Germinal center (tissue), 1 donor: ENCODE measurements around the gene ELOVL6.
"Not testable (repeated sequence)": the region's sequence is repeated elsewhere in the genome, so short reads cannot be mapped to it uniquely, and the experiment has no call there.

ENCODE experiments used
- DNase-seq: peaks from one replicate; pipeline ENCODE4 v3.0.0; 2012; ENCODE audit warnings: mixed read lengths, low spot score

Gene ELOVL6

DNA sequence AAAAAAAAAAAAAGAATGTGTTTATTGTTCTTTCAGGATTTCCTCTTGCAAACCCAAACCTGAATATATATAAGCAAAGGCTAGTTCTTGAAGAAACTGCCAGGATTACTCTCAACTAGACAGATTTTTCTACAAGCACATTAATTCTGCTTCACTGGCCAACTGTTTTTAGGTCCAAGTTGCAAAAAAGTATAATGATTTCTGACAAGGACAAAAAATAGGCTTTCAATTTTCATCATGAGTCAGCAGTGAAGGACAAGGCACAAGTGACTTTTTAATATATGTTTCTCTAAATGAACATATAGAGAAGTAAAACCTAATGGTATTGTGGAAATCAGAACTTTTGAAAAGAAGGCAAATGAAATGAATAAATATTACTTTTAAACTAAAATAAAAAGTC is 73.7 kb downstream of the ELOVL6 start:
- no peak for DNase-seq

DNA sequence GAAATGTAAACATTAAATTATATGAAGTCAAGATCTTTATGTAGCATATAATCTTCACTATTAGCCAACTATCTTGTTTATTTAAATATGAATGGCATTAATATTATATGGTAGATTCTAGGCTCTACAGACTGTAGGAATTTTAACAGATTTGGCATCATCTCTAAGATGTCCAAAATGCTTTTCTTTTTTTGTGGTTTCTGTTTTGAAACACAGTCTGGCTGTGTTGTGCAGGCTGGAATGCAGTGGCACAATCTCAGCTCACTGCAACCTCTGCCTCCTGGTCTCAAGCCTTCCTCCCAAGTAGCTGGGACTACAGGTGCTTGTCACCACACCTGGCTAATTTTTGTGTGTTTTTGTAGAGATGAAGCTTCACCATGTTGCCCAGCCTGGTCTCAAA is 76.2 kb downstream of the ELOVL6 start:
- no peak for DNase-seq

- DNase-seq: no peak
Measured at GRCh38 chr4:110120506-110120905, 77.9 kb downstream of the ELOVL6 start.

- no peak for DNase-seq
Measured at GRCh38 chr4:110119880-110120279, 78.5 kb downstream of the ELOVL6 start.

DNA sequence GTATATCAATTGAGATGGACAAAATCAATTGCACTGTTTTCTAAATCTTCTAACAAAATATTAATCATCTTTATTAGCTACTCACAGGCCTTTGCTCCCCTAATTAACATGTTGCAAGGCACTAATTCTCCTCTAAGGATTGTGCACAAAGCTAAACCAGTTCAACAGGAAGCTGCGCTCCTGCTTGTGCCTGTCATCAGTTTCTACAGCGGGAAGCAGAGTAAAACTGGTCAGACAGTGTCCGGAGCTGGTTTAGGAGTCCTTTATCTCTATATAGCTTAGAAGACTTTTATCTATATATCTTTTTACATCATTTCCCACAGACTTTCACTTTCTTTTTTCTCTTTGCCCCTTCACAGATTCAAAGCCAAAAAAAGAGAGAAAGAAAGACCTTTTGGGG is 79.1 kb downstream of the ELOVL6 start:
- DNase-seq: no peak

- DNase-seq: no peak
Measured at GRCh38 chr4:110112056-110112455, 86.4 kb downstream of the ELOVL6 start.

DNA sequence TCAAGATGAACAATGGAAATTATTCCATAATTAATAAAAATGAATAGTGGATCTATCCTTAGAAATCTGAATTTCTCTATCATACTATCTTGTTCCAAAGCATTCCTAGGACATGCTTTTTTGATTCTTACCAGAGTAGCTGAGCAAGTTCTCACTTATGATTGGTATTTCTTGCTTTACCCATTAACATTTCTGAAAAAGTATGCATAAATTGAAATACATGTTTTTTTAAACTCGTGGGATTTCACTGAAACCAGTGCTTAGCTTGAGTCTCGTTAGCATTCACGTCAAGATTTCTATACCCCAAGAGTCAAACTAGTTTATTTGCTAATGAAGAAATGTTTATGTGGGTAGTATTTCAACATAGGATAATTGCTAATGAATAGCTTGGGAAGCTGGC is 89.0 kb downstream of the ELOVL6 start:
- no peak for DNase-seq

GRCh38 chr4:110108960-110109359 is 89.5 kb downstream of the ELOVL6 start:
- no peak for DNase-seq

DNA sequence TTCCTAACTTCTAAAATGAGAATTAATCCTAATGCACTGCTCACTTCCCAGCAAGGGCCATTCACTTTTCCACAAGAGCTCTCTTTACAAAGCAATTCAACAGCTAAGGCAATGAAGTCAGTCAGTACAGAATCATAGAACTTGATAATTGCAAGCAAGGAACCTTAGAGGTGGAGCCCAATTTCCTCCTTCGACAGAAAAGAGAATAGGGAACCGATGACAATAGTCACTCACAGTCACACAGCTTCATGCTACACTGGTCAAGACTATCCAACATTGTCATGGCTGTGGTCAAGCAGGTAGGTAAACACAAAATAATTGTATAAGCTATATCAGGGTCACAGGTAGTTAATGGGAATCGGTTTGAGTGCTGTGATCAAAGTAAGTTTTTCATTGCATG is 90.0 kb downstream of the ELOVL6 start:
- DNase-seq: no peak

DNA sequence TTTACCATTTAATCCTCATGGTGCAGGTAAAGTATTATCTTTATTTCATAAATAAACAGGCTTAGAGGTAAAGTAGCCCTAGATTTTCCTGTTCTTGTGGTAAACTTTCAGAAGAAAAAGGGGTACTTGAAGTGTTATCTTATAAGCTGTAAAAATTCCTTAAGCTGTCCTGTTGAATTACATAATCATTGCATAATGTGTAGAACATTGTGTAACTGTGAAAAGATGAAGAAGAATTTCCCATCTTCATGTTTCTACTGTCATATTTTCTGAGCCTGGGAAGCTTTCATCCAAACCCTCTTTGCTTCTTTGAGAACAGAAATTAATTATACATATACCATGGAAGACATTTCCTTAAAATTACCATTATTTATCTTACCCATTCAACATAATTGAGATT is 90.5 kb downstream of the ELOVL6 start:
- DNase-seq: no peak

DNA sequence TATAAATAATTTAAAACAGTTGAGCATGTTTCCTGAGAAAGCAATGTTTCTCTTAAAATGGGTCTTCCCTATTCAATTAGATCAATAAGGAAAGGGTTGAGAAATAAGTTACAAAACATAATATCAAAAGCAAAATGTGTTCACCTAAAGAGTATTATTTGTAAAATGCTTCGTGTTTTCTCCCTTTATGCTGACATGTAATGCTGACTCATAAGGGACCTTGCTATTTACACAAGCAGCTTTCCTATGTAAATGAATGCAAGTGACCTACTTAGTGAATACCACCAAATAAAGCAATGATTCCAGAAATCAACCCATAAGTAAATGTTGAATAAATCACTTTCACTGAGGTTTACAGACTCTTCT is 91.5 kb downstream of the ELOVL6 start:
- DNase-seq: no peak

- DNase-seq: no peak
Measured at GRCh38 chr4:110104661-110105060, 93.8 kb downstream of the ELOVL6 start.

DNA sequence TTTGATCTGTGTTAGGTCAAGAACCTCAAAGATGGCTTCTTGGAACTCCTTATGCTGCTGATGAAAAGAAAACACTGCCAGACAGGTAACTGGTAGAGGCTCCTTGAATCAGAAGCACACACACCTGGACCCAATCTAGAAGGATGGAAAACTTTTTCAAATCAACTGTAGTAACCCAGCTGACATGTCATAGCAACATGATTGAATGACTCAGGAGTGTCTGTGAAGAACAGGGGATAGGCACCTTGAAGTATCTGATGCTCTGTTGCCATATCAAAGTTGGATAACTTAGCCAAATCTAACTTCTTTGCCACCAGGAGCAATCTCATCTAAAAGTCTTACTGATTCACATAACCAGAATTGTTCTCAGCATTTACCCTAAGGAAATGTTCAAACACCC is 98.8 kb downstream of the ELOVL6 start:
- no peak for DNase-seq

- DNase-seq: no peak
Measured at GRCh38 chr4:110096405-110096804, 102.0 kb downstream of the ELOVL6 start.

- DNase-seq: no peak
Measured at GRCh38 chr4:110092646-110093045, 105.8 kb downstream of the ELOVL6 start.

DNA sequence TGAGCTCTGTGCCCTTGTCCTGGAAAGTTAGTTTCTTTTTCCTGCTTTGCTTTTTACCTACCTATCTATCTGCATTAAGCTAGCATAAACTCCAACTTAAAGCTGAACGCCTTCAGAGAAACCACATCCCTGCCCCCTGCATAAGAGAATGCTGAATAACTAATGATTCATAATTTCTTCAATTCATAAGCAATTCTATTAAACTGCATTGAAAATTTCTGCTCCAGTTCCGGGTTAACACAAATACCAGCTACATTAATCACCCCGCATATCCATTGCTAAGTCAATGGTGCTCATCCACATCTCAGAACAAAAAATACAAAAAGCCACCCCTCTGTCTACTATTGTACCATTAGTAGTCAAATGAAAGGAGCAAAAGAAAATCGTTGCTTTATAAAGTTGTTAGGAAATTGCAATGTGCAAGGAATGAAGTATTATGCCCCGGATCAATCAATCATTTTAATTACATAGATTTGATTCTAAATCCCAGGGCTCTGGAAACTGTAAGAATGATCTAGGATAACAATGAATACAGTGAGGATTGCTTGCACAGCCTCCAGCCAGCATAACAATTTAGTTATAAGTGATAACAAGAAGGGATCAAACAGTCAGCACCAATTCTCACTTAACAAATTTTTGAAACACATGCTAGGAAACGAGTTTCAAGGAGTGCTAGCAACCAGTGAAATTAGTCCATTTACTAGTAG is 106.8 kb downstream of the ELOVL6 start:
- DNase-seq: no peak

DNA sequence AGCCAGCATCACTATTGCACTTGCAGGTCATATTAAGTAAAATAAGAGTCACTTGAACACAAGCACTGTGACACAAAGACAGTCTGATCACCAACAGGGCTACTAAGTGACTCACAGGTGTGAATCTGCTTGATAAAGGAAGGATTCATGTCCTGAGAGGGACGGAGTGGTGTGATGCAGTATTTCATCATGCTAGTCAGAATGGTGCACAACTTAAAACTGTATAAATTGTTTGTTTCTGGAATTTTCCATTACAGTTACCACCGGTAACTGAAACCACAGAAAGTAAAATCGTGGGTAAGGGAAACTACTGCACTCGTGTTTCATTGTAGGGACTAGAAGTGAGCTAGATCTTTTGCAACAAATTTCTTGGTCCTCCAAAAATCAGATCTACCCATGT is 109.7 kb downstream of the ELOVL6 start:
- DNase-seq: no peak

GRCh38 chr4:110087070-110087708 is 111.2 kb downstream of the ELOVL6 start:
- no peak for DNase-seq

GRCh38 chr4:110085131-110085530 is 113.3 kb downstream of the ELOVL6 start:
- DNase-seq: no peak

DNA sequence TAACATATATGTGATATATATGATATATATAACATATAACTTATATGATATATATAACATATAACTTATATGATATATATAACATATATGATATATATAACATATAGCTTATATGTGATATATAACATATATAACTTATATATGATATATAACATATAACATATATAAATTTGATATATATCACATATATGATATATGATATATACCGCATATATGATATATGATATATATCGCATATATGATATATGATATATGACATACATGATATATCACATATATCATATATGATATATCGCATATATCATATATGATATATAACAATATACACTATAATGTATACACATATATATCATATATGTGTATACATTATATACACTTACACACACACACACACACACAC is 114.3 kb downstream of the ELOVL6 start:
- DNase-seq: no peak

DNA sequence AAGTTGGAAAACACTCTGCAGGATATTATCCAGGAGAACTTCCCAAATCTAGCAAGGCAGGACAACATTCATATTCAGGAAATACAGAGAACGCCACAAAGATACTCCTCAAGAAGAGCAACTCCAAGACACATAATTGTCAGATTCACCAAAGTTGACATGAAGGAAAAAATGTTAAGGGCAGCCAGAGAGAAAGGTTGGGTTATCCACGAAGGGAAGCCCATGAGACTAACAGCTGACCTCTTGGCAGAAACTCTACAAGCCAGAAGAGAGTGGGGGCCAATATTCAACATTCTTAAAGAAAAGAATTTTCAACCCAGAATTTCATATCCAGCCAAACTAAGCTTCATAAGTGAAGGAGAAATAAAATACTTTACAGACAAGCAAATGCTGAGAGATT is 120.3 kb downstream of the ELOVL6 start:
- DNase-seq: not testable (repeated sequence)

- not testable (repeated sequence) for DNase-seq
Measured at GRCh38 chr4:110076828-110077227, 121.6 kb downstream of the ELOVL6 start.

GRCh38 chr4:110075891-110076290 is 122.5 kb downstream of the ELOVL6 start:
- DNase-seq: no peak

DNA sequence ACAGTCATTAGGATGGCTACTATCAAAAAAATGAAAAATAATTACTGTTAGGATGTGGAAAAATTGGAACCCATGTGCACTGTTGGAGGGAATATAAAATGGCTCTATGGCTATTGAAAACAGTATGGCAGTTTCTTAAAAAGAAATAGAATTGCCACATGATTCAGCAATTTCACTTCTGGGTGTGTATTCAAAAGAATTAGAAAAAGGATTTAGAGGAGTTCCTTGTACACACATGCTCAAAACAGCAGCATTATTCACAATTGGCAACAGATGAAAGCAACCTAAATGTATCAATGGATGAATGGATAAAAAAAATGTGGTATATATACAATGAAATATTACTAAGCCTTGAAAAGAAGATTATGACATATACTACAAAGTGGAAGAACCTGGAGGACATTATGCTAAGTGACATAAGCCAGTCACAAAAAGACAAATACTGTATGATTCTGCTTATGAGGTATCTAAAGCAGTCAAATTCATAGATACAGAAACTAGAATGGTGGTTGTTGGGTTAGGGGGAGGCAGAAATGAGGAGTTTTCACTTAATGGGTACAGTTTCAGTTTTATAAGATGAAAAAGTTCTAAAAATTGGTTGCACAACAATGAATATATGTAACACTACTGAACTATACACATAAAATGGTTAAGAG is 123.2 kb downstream of the ELOVL6 start:
- no peak for DNase-seq
